Gastroesophageal sphincter (tissue), 4 donors: ENCODE measurements around the gene TMEM252. TPM values are rescaled to one million over a fixed set of nuclear protein-coding genes. Genes with fewer than 3 reads are reported as not detected.

Source experiments
- ATAC-seq: fragments of 150-250 bp; one replicate; pipeline ENCODE4 v1.9.1; 2016; ENCODE audit warnings: mild to moderate bottlenecking, moderate library complexity
- H3K27ac ChIP-seq, 4 donors: fragments of 200-600 bp; sonication (generic) in 3 of 4; 1 replicate in 3 of 4; 2 replicates in 1 of 4; pipeline ENCODE4 v1.5.1; 2016 to 2019
- H3K27me3 ChIP-seq: fragments of 200-600 bp; sonication (generic); one replicate; pipeline ENCODE4 v1.5.1; 2019
- H3K36me3 ChIP-seq, 2 donors: fragments of 200-600 bp; sonication (generic); one replicate each; pipeline ENCODE4 v1.5.1; 2019; ENCODE audit warnings: control low read depth in 1 of 2
- H3K4me1 ChIP-seq, 3 donors: fragments of 200-600 bp; sonication (generic); 1 replicate in 2 of 3; 2 replicates in 1 of 3; pipeline ENCODE4 v1.5.1; 2016 to 2019; ENCODE audit warnings: control low read depth in 2 of 3
- H3K4me3 ChIP-seq, 2 donors: fragments of 200-600 bp; sonication (generic); one replicate each; pipeline ENCODE4 v1.5.1; 2019; ENCODE audit warnings: mild to moderate bottlenecking in 1 of 2, moderate library complexity in 1 of 2
- H3K9me3 ChIP-seq, 3 donors: fragments of 200-600 bp; sonication (generic); one replicate each; pipeline ENCODE4 v1.5.1; 2017 to 2019; ENCODE audit warnings: control low read depth in 2 of 3
- EP300 ChIP-seq: sonication (generic); formaldehyde crosslinking; IDR thresholded peaks from one replicate; pipeline ENCODE4 v1.6.1; 2017; ENCODE audit warnings: antibody characterized with exemption, mild to moderate bottlenecking
- POLR2A ChIP-seq, 2 donors: fragments of 450-650 bp; IDR thresholded peaks; one replicate each; pipeline ENCODE4 v1.6.1; 2017; ENCODE audit warnings: antibody characterized with exemption in 2 of 2, mild to moderate bottlenecking in 2 of 2, moderate library complexity in 1 of 2
- POLR2AphosphoS5 ChIP-seq: sonication (generic); formaldehyde crosslinking; IDR thresholded peaks from one replicate; pipeline ENCODE4 v1.6.1; 2017; ENCODE audit warnings: antibody characterized with exemption
- WGBS, 2 donors: methylation state at CpG; one replicate each; pipeline ENCODE4 v1.1.5; 2018; ENCODE audit warnings: low coverage in 1 of 2; 5-methylcytosine and 5-hydroxymethylcytosine counted together
- total RNA-seq, 4 donors: library from RNA; depleted of rRNA; stranded (reverse); fragments of >200 nt; gene quantifications; one replicate each; pipeline ENCODE4 v1.1.0, GENCODE V29; 2016
- TF ChIP-seq, protein P1 (sequence below), 4 experiments: fragments of 200-600 bp in 2 of 4; fragments of 450-650 bp in 2 of 4; sonication (generic) in 1 of 4; IDR thresholded peaks; one replicate each; pipeline ENCODE4 v1.5.1; 2017 to 2019; ENCODE audit warnings: antibody characterized with exemption in 4 of 4, mild to moderate bottlenecking in 2 of 4, moderate library complexity in 2 of 4

TMEM252 gene
- total RNA-seq, 4 donors from 2014 or later = 0.67 TPM; not detected in 3

GRCh38 chr9:68505681-68506409, 34.8 kb downstream of the TMEM252 start:
- H3K36me3 ChIP-seq = peaks cover 0 to 54% of the 10 kb centered on the region in 2 donors
- H3K4me1 ChIP-seq = peaks cover 16 to 91% (median 27%) of the 10 kb centered on the region in 3 donors
- TF ChIP-seq EP300 = no peak
- TF ChIP-seq, protein P1, sequence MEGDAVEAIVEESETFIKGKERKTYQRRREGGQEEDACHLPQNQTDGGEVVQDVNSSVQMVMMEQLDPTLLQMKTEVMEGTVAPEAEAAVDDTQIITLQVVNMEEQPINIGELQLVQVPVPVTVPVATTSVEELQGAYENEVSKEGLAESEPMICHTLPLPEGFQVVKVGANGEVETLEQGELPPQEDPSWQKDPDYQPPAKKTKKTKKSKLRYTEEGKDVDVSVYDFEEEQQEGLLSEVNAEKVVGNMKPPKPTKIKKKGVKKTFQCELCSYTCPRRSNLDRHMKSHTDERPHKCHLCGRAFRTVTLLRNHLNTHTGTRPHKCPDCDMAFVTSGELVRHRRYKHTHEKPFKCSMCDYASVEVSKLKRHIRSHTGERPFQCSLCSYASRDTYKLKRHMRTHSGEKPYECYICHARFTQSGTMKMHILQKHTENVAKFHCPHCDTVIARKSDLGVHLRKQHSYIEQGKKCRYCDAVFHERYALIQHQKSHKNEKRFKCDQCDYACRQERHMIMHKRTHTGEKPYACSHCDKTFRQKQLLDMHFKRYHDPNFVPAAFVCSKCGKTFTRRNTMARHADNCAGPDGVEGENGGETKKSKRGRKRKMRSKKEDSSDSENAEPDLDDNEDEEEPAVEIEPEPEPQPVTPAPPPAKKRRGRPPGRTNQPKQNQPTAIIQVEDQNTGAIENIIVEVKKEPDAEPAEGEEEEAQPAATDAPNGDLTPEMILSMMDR (IDR thresholded peaks at IDR 0.05) = no peak
- no peak for TF ChIP-seq POLR2AphosphoS5
- no peak for TF ChIP-seq POLR2A (IDR thresholded peaks at IDR 0.05)
- no peak overlapping the region for H3K4me3 ChIP-seq
- WGBS, 2 donors = 37 to 46% methylated on average over 4 of the region's 4 CpGs
- no peaks in the 10 kb centered on the region for H3K9me3 ChIP-seq
- ATAC-seq = peak; percentile 31
- H3K27me3 ChIP-seq = no peaks in the 10 kb centered on the region
- H3K27ac ChIP-seq = peak overlapping the region; percentile 85 to 88 (median 87)

GRCh38 chr9:68502279-68502678, 38.4 kb downstream of the TMEM252 start:
- peaks cover 11 to 86% (median 27%) of the 10 kb centered on the region in 3 donors for H3K4me1 ChIP-seq

DNA sequence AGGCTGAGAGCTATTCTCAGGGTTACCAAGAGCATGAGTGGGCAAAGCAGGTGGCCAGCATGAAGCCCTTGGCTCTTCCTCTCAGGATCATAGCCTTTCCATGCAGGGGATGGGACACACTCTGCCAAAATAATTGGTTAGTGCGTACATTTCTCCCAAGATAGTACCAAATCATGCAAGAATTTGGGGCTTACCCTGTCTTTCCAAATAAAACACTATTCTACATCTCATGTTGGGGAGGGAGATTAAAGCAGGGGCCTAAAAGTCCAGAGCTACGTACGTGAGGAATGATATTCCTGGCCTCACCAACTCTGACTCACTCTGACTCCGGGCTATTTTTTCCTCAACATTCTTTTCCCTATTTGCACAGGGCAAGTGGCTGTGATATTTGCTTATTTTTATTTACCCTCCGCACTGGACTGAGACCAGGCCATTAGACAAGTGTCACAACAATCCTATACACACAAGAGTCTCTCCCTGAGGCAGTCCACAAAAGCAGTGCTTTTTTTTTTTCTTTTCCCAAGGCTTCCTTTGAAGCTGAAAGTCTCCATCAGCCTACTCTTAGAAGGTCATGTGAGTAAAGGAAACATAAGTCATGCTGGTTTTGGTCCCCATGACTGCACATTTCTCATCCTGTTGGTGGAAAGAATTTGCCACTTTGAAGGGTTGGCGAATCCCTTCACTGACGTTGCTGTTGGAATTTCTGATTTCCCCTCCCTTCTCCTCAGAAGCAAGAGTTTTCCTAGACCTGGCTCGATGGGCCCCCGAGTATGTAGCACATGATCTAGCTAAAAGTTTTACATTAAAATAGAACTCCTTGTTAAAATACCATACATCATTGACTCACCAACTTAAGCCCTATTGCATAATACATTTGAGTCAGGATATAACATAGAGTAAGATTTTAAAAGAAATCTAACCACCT, 40.0 kb downstream of the TMEM252 start:
- no peaks in the 10 kb centered on the region for H3K27me3 ChIP-seq
- peaks cover 0 to 82% of the 10 kb centered on the region in 2 donors for H3K36me3 ChIP-seq
- 24 to 28% methylated on average over 8 of the region's 9 CpGs for WGBS, 2 donors
- ATAC-seq = peak; percentile 82
- H3K9me3 ChIP-seq = no peaks in the 10 kb centered on the region
- H3K27ac ChIP-seq = peak overlapping the region; percentile 80 to 92 (median 86)
- no peak overlapping the region for H3K4me3 ChIP-seq
- TF ChIP-seq, protein P1 (IDR thresholded peaks at IDR 0.05) = no peak
- TF ChIP-seq POLR2AphosphoS5 (peak; percentile 62), EP300 (no peak), POLR2A (IDR thresholded peaks at IDR 0.05) (no peak)
- peaks cover 6 to 86% (median 21%) of the 10 kb centered on the region in 3 donors for H3K4me1 ChIP-seq

More at GRCh38 chr9:68502279-68502678, 38.4 kb downstream of the TMEM252 start:
- no peak for ATAC-seq
- Histone ChIP-seq H3K4me3 (no peak overlapping the region), H3K27ac (peak overlapping the region; percentile 80 to 92 (median 86)), H3K9me3 (no peaks in the 10 kb centered on the region), H3K36me3 (peaks cover 0 to 76% of the 10 kb centered on the region in 2 donors), H3K27me3 (no peaks in the 10 kb centered on the region)
- TF ChIP-seq POLR2AphosphoS5 (no peak), EP300 (no peak), POLR2A (IDR thresholded peaks at IDR 0.05) (no peak)
- TF ChIP-seq, protein P1 (IDR thresholded peaks at IDR 0.05) = no peak
- WGBS, 2 donors = 60 to 81% methylated on average over 4 of the region's 4 CpGs

GRCh38 chr9:68498816-68499215, 41.9 kb downstream of the TMEM252 start:
- Histone ChIP-seq H3K27ac (peak overlapping the region; percentile 35 to 87 (median 82)), H3K27me3 (no peaks in the 10 kb centered on the region), H3K4me3 (no peak overlapping the region), H3K4me1 (peaks cover 10 to 90% (median 34%) of the 10 kb centered on the region in 3 donors), H3K36me3 (peaks cover 0 to 63% of the 10 kb centered on the region in 2 donors), H3K9me3 (no peaks in the 10 kb centered on the region)
- WGBS, 2 donors = 76 to 86% methylated on average over 1 to 2 of the region's 2 CpGs
- TF ChIP-seq POLR2AphosphoS5 (no peak), EP300 (no peak), POLR2A (IDR thresholded peaks at IDR 0.05) (no peak)
- TF ChIP-seq, protein P1 (IDR thresholded peaks at IDR 0.05) = no peak
- ATAC-seq = no peak
